Sigmoid colon (tissue), 4 donors: ENCODE results near the gene ERO1B.

Source experiments
- CTCF ChIP-seq, 4 experiments: fragments of 450-650 bp in 3 of 4; fragments of 200-600 bp in 1 of 4; IDR thresholded peaks; one replicate each; pipeline ENCODE4 v1.5.1; 2016 to 2019; ENCODE audit warnings: antibody characterized with exemption in 4 of 4, mild to moderate bottlenecking in 3 of 4, moderate library complexity in 2 of 4
- EP300 ChIP-seq, 4 donors: sonication (generic); formaldehyde crosslinking; IDR thresholded peaks; one replicate each; pipeline ENCODE4 v1.6.1; 2017; ENCODE audit warnings: antibody characterized with exemption in 4 of 4
- POLR2AphosphoS5 ChIP-seq, 4 donors: sonication (generic); formaldehyde crosslinking; IDR thresholded peaks; one replicate each; pipeline ENCODE4 v1.6.1; 2017; ENCODE audit warnings: antibody characterized with exemption in 4 of 4

GRCh38 chr1:236320214-236320613 lies 38.5 kb upstream of the ERO1B start:
- no peak for TF ChIP-seq CTCF (IDR thresholded peaks at IDR 0.05)
- no peak for TF ChIP-seq POLR2AphosphoS5 (IDR thresholded peaks at IDR 0.05)
- TF ChIP-seq EP300 (IDR thresholded peaks at IDR 0.05): no peak
